SK-N-SH treated with all-trans-retinoic acid at 6 μM for 48 hours (cell line): Measurements from ENCODE around the gene CRADD.

Source experiments
- ATAC-seq: fragments of 200-7000 bp; cut with Tn5 transposase; 3 replicates; pipeline ENCODE4 v1.9.1; 2020; ENCODE audit warnings: mild to moderate bottlenecking, moderate library complexity
- ARNTL ChIP-seq: fragments of 450-650 bp; formaldehyde crosslinking; IDR thresholded peaks from 2 replicates; pipeline ENCODE4 v1.5.0; 2020; ENCODE audit warnings: low read depth, mild to moderate bottlenecking, moderate library complexity, borderline replicate concordance
- BACH2 ChIP-seq: fragments of 250-450 bp; sonication (Bioruptor Pico); IDR thresholded peaks from 2 replicates; pipeline ENCODE4 v1.9.0; 2021; ENCODE audit warnings: mild to moderate bottlenecking, borderline replicate concordance
- CSDC2 ChIP-seq: fragments of 250-450 bp; sonication (Bioruptor Pico); IDR thresholded peaks from 2 replicates; pipeline ENCODE4 v1.5.0; 2020; ENCODE audit warnings: mild to moderate bottlenecking, moderate library complexity
- CSRNP3 ChIP-seq: fragments of 250-450 bp; sonication (Bioruptor Pico); IDR thresholded peaks from 2 replicates; pipeline ENCODE4 v1.5.1; 2021; ENCODE audit warnings: mild to moderate bottlenecking, moderate library complexity
- ESRRG ChIP-seq: fragments of 250-450 bp; sonication (Bioruptor Pico); IDR thresholded peaks from 2 replicates; pipeline ENCODE4 v1.6.1; 2021; ENCODE audit warnings: mild to moderate bottlenecking
- GLIS3 ChIP-seq: fragments of 250-450 bp; sonication (Bioruptor Pico); IDR thresholded peaks from 2 replicates; pipeline ENCODE4 v1.5.0; 2020; ENCODE audit warnings: mild to moderate bottlenecking, moderate library complexity
- ISL1 ChIP-seq: fragments of 250-450 bp; sonication (Bioruptor Pico); IDR thresholded peaks from 2 replicates; pipeline ENCODE4 v2.1.2; 2022; ENCODE audit warnings: mild to moderate bottlenecking, moderate library complexity
- OSR1 ChIP-seq: fragments of 250-450 bp; sonication (Bioruptor Pico); IDR thresholded peaks from 2 replicates; pipeline ENCODE4 v1.8.0; 2022; ENCODE audit warnings: moderate library complexity, mild to moderate bottlenecking, inconsistent platforms
- PATZ1 ChIP-seq: fragments of 250-450 bp; sonication (Bioruptor Pico); IDR thresholded peaks from 2 replicates; pipeline ENCODE4 v1.8.0; 2020; ENCODE audit warnings: mild to moderate bottlenecking, moderate library complexity, borderline replicate concordance
- PPARA ChIP-seq: fragments of 250-450 bp; sonication (Bioruptor Pico); IDR thresholded peaks from 2 replicates; pipeline ENCODE4 v1.5.0; 2020; ENCODE audit warnings: mild to moderate bottlenecking, borderline replicate concordance
- RARB ChIP-seq: fragments of 250-450 bp; sonication (Bioruptor Pico); IDR thresholded peaks from 2 replicates; pipeline ENCODE4 v1.8.0; 2021; ENCODE audit warnings: mild to moderate bottlenecking, moderate library complexity
- SNAI2 ChIP-seq: fragments of 250-450 bp; sonication (Bioruptor Pico); IDR thresholded peaks from 2 replicates; pipeline ENCODE4 v1.5.0; 2020; ENCODE audit warnings: mild to moderate bottlenecking, moderate library complexity
- TCF4 ChIP-seq: fragments of 250-450 bp; sonication (Bioruptor Pico); IDR thresholded peaks from 2 replicates; pipeline ENCODE4 v1.8.0; 2021; ENCODE audit warnings: mild to moderate bottlenecking, moderate library complexity, borderline replicate concordance
- TOX ChIP-seq: fragments of 250-450 bp; sonication (Bioruptor Pico); IDR thresholded peaks from 2 replicates; pipeline ENCODE4 v1.8.0; 2021; ENCODE audit warnings: mild to moderate bottlenecking, moderate library complexity, borderline replicate concordance
- TSHZ2 ChIP-seq: fragments of 250-450 bp; sonication (Bioruptor Pico); IDR thresholded peaks from 2 replicates; pipeline ENCODE4 v1.5.0; 2020; ENCODE audit warnings: mild to moderate bottlenecking, moderate library complexity
- ZC3H10 ChIP-seq: fragments of 250-450 bp; sonication (Bioruptor Pico); IDR thresholded peaks from 2 replicates; pipeline ENCODE4 v1.5.1; 2021; ENCODE audit warnings: mild to moderate bottlenecking, moderate library complexity
- ZFP3 ChIP-seq: fragments of 250-450 bp; sonication (Bioruptor Pico); IDR thresholded peaks from 2 replicates; pipeline ENCODE4 v1.5.0; 2020; ENCODE audit warnings: mild to moderate bottlenecking, moderate library complexity
- ZFP30 ChIP-seq: fragments of 450-650 bp; formaldehyde crosslinking; IDR thresholded peaks from 2 replicates; pipeline ENCODE4 v1.5.0; 2022; ENCODE audit warnings: mild to moderate bottlenecking, moderate library complexity
- ZNF565 ChIP-seq: fragments of 450-650 bp; formaldehyde crosslinking; conservative IDR thresholded peaks from 2 replicates; pipeline ENCODE4 v1.5.0; 2020; ENCODE audit warnings: low read depth, mild to moderate bottlenecking, moderate library complexity
- ZNF70 ChIP-seq: fragments of 450-650 bp; formaldehyde crosslinking; IDR thresholded peaks from 2 replicates; pipeline ENCODE4 v1.5.0; 2020; ENCODE audit warnings: mild to moderate bottlenecking, moderate library complexity
- ZNF8 ChIP-seq: fragments of 450-650 bp; formaldehyde crosslinking; IDR thresholded peaks from 2 replicates; pipeline ENCODE4 v1.5.0; 2020; ENCODE audit warnings: mild to moderate bottlenecking, moderate library complexity

The CRADD gene

GRCh38 chr12:93762912-93763553 lies 85.9 kb downstream of the CRADD start:
- ATAC-seq, result no peak

GRCh38 chr12:93763746-93764147 lies 86.6 kb downstream of the CRADD start:
- TF ChIP-seq CSRNP3 (CRISPR knock-in tag), result no peak
- TF ChIP-seq ZC3H10 (CRISPR knock-in tag), result no peak
- ATAC-seq, result no peak

More at GRCh38 chr12:93762912-93763553, 85.9 kb downstream of the CRADD start:
- no peak for TF ChIP-seq ZNF8 (CRISPR knock-in tag)

- TF ChIP-seq RARB (no peak), CSDC2 (CRISPR knock-in tag) (no peak), ZFP30 (no peak), GLIS3 (CRISPR knock-in tag) (no peak), ISL1 (CRISPR knock-in tag) (no peak), OSR1 (CRISPR knock-in tag) (no peak), ESRRG (no peak), BACH2 (CRISPR knock-in tag) (no peak), ZFP3 (CRISPR knock-in tag) (no peak), TSHZ2 (CRISPR knock-in tag) (no peak), TOX (CRISPR knock-in tag) (no peak), PATZ1 (CRISPR knock-in tag) (no peak), SNAI2 (no peak), ARNTL (CRISPR knock-in tag) (no peak), ZC3H10 (CRISPR knock-in tag) (no peak), ZNF70 (CRISPR knock-in tag) (no peak)
- no peak for ATAC-seq
Measured at GRCh38 chr12:93766371-93766770, 89.2 kb downstream of the CRADD start.

- TF ChIP-seq ZNF565 (CRISPR knock-in tag) (no peak), ARNTL (CRISPR knock-in tag) (no peak), TOX (CRISPR knock-in tag) (no peak), SNAI2 (no peak), TSHZ2 (CRISPR knock-in tag) (no peak), OSR1 (CRISPR knock-in tag) (no peak), BACH2 (CRISPR knock-in tag) (no peak), ZC3H10 (CRISPR knock-in tag) (no peak), TCF4 (CRISPR knock-in tag) (no peak), ZNF70 (CRISPR knock-in tag) (no peak), PPARA (CRISPR knock-in tag) (no peak)
- ATAC-seq, result peak; percentile 98
Measured at GRCh38 chr12:93766796-93767523, 89.8 kb downstream of the CRADD start.
